HCT116 (cell line): Measurements from ENCODE around the gene TOP3B.

Source experiments
- POLR2A ChIP-seq: IDR thresholded peaks from 2 replicates; pipeline ENCODE4 v1.7.0; 2011; ENCODE audit warnings: borderline replicate concordance; ENCODE audit not compliant: insufficient read depth, insufficient read length; ENCODE audit errors: extremely low read depth
- ZFX ChIP-seq: fragments of 450-650 bp; IDR thresholded peaks from 2 replicates; pipeline ENCODE4 v1.6.1; 2017
- TF ChIP-seq, protein P1 (sequence below), 3 experiments: fragments of 200-600 bp in 1 of 3; sonication (generic) in 1 of 3; IDR thresholded peaks in 2 of 3; conservative IDR thresholded peaks in 1 of 3; 2 replicates each; pipeline ENCODE4 v1.5.1; 2012 to 2017; ENCODE audit warnings: low read depth in 2 of 3, low read length in 2 of 3, antibody characterized with exemption in 1 of 3, borderline replicate concordance in 1 of 3, control low read depth in 1 of 3, mild to moderate bottlenecking in 1 of 3, mixed read lengths in 1 of 3, mixed run types in 1 of 3, moderate library complexity in 1 of 3; ENCODE audit not compliant: insufficient read depth in 1 of 3

DNA sequence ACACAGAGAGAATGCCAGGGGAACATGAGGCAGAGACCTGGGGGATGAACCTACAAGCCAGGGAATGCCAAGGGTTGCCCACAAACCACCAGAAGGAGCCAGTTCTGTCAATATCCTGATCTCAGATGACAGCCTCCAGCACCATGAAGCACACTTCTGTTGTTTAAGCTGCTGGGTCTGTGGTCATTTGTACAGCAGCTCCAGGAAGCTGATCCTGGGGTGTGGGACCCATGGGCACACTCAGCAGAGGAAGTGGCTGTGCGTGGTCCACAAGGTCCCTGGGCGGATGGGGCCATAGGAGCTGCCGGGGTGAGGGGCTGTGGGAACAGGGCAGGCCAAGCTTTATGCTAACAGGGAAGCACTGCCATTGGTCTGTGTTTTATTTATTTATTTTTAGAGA is 42.1 kb downstream of the TOP3B start:
- no peak for TF ChIP-seq POLR2A
- TF ChIP-seq, protein P1, sequence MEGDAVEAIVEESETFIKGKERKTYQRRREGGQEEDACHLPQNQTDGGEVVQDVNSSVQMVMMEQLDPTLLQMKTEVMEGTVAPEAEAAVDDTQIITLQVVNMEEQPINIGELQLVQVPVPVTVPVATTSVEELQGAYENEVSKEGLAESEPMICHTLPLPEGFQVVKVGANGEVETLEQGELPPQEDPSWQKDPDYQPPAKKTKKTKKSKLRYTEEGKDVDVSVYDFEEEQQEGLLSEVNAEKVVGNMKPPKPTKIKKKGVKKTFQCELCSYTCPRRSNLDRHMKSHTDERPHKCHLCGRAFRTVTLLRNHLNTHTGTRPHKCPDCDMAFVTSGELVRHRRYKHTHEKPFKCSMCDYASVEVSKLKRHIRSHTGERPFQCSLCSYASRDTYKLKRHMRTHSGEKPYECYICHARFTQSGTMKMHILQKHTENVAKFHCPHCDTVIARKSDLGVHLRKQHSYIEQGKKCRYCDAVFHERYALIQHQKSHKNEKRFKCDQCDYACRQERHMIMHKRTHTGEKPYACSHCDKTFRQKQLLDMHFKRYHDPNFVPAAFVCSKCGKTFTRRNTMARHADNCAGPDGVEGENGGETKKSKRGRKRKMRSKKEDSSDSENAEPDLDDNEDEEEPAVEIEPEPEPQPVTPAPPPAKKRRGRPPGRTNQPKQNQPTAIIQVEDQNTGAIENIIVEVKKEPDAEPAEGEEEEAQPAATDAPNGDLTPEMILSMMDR (IDR thresholded peaks at IDR 0.05 in 2 of 3, conservative IDR thresholded peaks at IDR 0.05 in 1 of 3; ENCODE audit: borderline replicate concordance in 1 of 3, insufficient read depth in 1 of 3, low read depth in 2 of 3, low read length in 2 of 3) = no peak
- TF ChIP-seq ZFX = no peak
